Calu3 (cell line): ENCODE results near the gene CAMK1G. TPM values are rescaled to one million over a fixed set of nuclear protein-coding genes. Genes with fewer than 3 reads are reported as not detected.

ENCODE experiments used
- BruUV-seq: library from RNA; stranded (reverse); fragments of 400-500 nt; replicated peaks from 2 replicates; lab custom pipeline; 2021; lab: Mats Ljungman, UMichigan
- CTCF ChIA-PET: fragments of 300-600 bp; sonication (Branson Sonifier 250); formaldehyde crosslinking; loops from one replicate; lab custom pipeline; 2022; ENCODE audit warnings: antibody characterized with exemption; lab: Charles Lee
- DNase-seq: peaks from one replicate; pipeline ENCODE4 v3.0.0; 2022
- H3K27ac Mint-ChIP-seq: one replicate; pipeline ENCODE4 v1.8.0; 2022; ENCODE audit warnings: mixed read lengths; ENCODE audit not compliant: unreplicated experiment
- H3K27me3 Mint-ChIP-seq: one replicate; pipeline ENCODE4 v1.8.0; 2022; ENCODE audit warnings: mixed read lengths; ENCODE audit not compliant: unreplicated experiment
- H3K36me3 Mint-ChIP-seq: one replicate; pipeline ENCODE4 v1.8.0; 2022; ENCODE audit warnings: mild to moderate bottlenecking, moderate library complexity, mixed read lengths; ENCODE audit not compliant: insufficient read depth, unreplicated experiment
- H3K4me1 Mint-ChIP-seq: one replicate; pipeline ENCODE4 v1.8.0; 2022; ENCODE audit warnings: mild to moderate bottlenecking, low read depth, mixed read lengths; ENCODE audit not compliant: unreplicated experiment
- H3K4me3 Mint-ChIP-seq: one replicate; pipeline ENCODE4 v1.8.0; 2022; ENCODE audit warnings: mild to moderate bottlenecking, low read depth, moderate library complexity, mixed read lengths; ENCODE audit not compliant: unreplicated experiment
- H3K9me3 Mint-ChIP-seq: one replicate; pipeline ENCODE4 v1.8.0; 2022; ENCODE audit warnings: low read depth, mixed read lengths; ENCODE audit not compliant: unreplicated experiment
- CTCF ChIP-seq: fragments of 200-600 bp; IDR thresholded peaks from one replicate; pipeline ENCODE4 v1.8.0; 2022; ENCODE audit warnings: antibody characterized with exemption; ENCODE audit not compliant: unreplicated experiment
- intact Hi-C: fragments of 100-400 bp; cut with micrococcal nuclease; formaldehyde crosslinking; loops from one replicate; pipeline ENCODE4 v1.10.0; 2022; ENCODE audit not compliant: unreplicated experiment
- total RNA-seq: library from RNA; stranded (reverse); gene quantifications from 2 replicates; pipeline ENCODE4 v1.2.3, GENCODE V29; 2022

Gene CAMK1G
- total RNA-seq, 1 experiment from 2014 or later: not detected

- Mint-ChIP-seq H3K27ac (no peak overlapping the region), H3K36me3 (no peaks in the 10 kb centered on the region), H3K27me3 (peaks cover 50% of the 10 kb centered on the region), H3K4me1 (peaks cover 7% of the 10 kb centered on the region), H3K9me3 (no peaks in the 10 kb centered on the region), H3K4me3 (no peak overlapping the region)
- intact Hi-C loops: loop anchor here (1.0 to 5.0 kb wide), 3 partner anchors 51 to 170 kb away; no protein-coding TSS in a partner anchor
- BruUV-seq: no TSS peak
- TF ChIP-seq CTCF: peak; percentile 91
- peak; percentile 93 for DNase-seq
- CTCF ChIA-PET: interaction anchor here (0.5 to 1.3 kb wide), 10 partner anchors 9 to 229 kb away, joined by 3 to 5 read pairs (median 4); partner anchors contain the start of gene IRF6
These were observed 6.9 kb upstream of the CAMK1G start for GRCh38 chr1:209576392-209577197.

- H3K4me3 Mint-ChIP-seq: no peak overlapping the region
- no peak for TF ChIP-seq CTCF
- no peaks in the 10 kb centered on the region for H3K9me3 Mint-ChIP-seq
- intact Hi-C loops: loop anchor here (2.0 to 5.0 kb wide), 2 partner anchors 50 to 169 kb away; no protein-coding TSS in a partner anchor
- DNase-seq: no peak
- peaks cover 7% of the 10 kb centered on the region for H3K4me1 Mint-ChIP-seq
- BruUV-seq: no TSS peak
- no peaks in the 10 kb centered on the region for H3K36me3 Mint-ChIP-seq
- CTCF ChIA-PET: interaction anchor here (1.0 to 1.3 kb wide), 8 partner anchors 8 to 228 kb away, joined by 3 to 5 read pairs (median 4); partner anchors contain the start of gene IRF6
- no peak overlapping the region for H3K27ac Mint-ChIP-seq
- H3K27me3 Mint-ChIP-seq: peaks cover 43% of the 10 kb centered on the region
These were observed 6.2 kb upstream of the CAMK1G start for GRCh38 chr1:209577346-209577745.

GRCh38 chr1:209580577-209580976 lies 2.9 kb upstream of the CAMK1G start:
- no peak for DNase-seq
- Mint-ChIP-seq H3K9me3 (no peaks in the 10 kb centered on the region), H3K27me3 (peaks cover 10% of the 10 kb centered on the region), H3K27ac (no peak overlapping the region), H3K4me1 (peaks cover 7% of the 10 kb centered on the region), H3K36me3 (no peaks in the 10 kb centered on the region), H3K4me3 (no peak overlapping the region)
- no TSS peak for BruUV-seq
- CTCF ChIA-PET: no interaction called here
- intact Hi-C loops: no loop called here
- no peak for TF ChIP-seq CTCF

GRCh38 chr1:209584231-209584672 lies 738 bp downstream of the CAMK1G start:
- no TSS peak for BruUV-seq
- DNase-seq: no peak
- intact Hi-C loops: no loop called here
- H3K4me3 Mint-ChIP-seq: no peak overlapping the region
- H3K27ac Mint-ChIP-seq: no peak overlapping the region
- TF ChIP-seq CTCF: no peak
- no peaks in the 10 kb centered on the region for H3K9me3 Mint-ChIP-seq
- peaks cover 18% of the 10 kb centered on the region for H3K27me3 Mint-ChIP-seq
- no peaks in the 10 kb centered on the region for H3K4me1 Mint-ChIP-seq
- CTCF ChIA-PET: interaction anchor here (0.6 kb wide), 1 partner anchor 244 kb away, joined by 3 read pairs; no protein-coding TSS in a partner anchor
- no peaks in the 10 kb centered on the region for H3K36me3 Mint-ChIP-seq
